Erythroblast (primary cell): ENCODE results near the gene MYH7B.

ENCODE experiments used
- GATA1 ChIP-seq: IDR thresholded peaks from 2 replicates; pipeline ENCODE4 v1.6.1; 2011; ENCODE audit warnings: low read depth, mild to moderate bottlenecking, control low read depth, low read length, moderate library complexity
- POLR2A ChIP-seq: IDR thresholded peaks from 2 replicates; pipeline ENCODE4 v1.6.1; 2011; ENCODE audit warnings: mild to moderate bottlenecking, low read length

DNA sequence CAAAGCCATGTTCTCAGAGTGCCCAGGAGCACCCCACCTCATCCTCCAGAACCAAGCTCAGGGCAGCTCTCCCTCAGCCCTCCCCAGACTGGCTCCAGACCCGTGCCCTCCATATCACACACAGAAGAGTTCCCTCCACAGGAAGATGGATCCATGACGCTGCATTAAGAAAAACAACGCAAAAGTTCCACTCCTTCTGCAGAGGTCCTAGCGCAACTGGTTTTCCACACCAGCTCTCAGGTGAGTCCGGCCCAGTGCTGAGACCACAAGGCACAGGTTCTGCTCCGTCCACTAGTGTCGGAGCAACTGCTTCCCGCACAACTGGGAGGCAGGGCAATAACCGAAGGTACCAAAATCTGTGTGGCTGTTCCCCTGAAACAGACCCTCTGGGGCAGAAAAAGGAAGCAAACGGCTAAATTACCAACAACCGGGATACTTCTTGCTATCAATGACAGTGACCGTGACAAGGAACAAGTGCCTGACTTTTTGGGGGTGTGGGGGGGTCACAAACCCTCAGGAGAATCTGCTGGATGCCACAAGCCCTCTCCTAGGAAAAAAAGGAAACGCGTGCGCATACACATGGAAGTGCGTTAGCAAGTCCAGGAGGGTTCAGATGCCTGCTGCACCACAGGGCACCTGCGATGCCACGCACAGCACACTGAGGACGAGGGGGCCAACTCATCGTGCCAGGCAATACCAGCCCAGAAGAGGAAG lies 49.2 kb downstream of the MYH7B start:
- no peak for TF ChIP-seq POLR2A
- no peak for TF ChIP-seq GATA1
